HG03565 (cell line): Measurements from ENCODE around the gene CAPG.
"Not testable (repeated sequence)": the region's sequence is repeated elsewhere in the genome, so short reads cannot be mapped to it uniquely, and the experiment has no call there.

Source experiments
- ATAC-seq: cut with Tn5 transposase; IDR thresholded peaks from one replicate; pipeline ENCODE4 v1.9.1; 2021; ENCODE audit warnings: mild to moderate bottlenecking, moderate library complexity; ENCODE audit not compliant: unreplicated experiment

Gene CAPG

GRCh38 chr2:85398426-85399182 is 11.6 kb downstream of the CAPG start:
- no peak for ATAC-seq

DNA sequence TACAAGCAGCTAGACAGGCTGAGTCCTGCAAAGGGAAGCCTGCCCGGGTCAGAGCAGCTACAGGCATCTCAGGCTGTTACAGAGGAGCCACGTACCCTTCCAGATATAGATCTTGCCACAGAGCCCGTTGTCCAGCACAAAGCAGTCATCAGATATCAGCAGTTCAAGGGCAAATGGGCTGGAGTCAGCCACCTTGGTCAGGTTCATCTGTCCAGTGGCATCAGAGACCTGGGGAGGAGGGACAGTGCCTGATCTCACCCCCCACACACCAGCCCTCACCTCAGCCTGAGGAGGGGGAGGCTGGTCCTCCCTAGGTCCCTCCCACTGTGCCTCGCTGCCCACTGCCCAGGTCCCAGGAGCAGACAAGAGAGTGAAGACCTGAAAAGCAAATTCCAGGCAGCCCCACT is 12.2 kb downstream of the CAPG start:
- ATAC-seq = no peak

DNA sequence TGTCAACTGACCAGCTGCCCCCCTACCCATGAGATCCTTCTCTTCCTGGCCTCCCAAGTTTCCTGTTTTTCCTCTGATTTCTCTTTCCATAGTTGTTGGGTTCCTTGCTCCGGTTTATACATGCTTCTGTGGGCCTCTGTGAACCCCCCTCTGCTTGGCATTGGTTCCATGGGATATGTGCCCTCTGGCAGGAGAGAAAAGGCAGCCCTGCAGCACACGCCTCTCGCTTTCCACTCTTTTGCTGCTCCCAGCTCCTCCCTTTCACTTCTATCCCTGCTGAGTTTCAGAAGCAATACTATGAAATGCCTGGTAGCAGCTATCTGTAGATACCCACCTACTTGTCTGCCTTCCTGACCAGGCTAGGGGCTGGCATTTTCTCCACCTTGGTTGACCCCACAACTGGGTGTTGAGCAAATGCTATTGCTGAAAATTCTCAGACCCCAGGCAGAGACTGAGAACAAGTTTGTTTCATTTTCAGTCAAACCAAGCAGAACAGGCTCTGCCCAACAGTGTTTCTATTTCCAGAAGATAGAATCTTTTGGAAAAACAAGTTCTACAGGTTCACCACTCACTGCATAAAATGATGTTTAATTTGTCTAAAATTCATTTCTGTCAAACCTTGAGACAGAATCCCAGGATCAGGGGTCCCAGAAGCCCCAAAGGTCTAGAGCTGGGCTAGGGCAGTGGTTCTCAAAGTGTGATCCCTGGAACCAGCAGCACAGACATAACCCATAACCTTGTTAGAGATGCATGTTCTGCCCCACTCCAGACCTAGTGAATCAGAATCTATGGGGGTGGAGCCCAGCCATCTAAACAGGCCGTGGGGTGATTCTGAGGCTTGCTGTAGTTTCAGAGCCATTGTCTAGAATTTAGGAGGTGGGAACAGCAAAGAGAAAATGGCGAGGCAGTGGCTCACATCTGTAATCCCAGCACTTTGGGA is 13.4 kb downstream of the CAPG start:
- no peak for ATAC-seq

DNA sequence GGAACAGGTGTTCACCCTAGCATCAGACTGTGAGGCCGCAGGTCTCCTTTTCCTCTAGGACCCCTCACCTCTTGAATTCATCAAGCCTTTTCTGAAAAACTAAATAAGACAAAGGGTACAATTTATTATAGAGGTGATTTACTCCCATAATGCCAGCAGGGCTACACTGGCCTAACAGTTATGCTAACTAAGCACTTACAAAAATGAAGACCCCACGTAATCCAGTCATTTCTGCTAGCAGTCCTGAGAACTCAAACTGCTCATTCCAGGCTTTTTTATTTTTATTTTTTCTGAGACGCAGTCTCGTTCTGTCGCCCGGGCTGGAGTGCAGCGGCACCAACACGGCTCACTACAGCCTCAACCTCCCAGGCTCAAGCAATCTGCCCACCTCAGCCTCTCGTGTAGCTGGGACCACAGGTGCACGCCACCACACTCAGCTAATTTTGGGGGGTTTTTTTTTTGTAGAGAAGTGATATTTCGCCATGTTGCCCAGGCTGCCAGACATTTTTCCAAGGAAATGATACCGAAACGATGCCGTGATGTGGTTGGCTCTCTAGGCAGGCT is 14.2 kb downstream of the CAPG start:
- no peak for ATAC-seq

- ATAC-seq = no peak
Measured at GRCh38 chr2:85394976-85395375, 15.2 kb downstream of the CAPG start.

- ATAC-seq = no peak
Measured at GRCh38 chr2:85394261-85394681, 15.9 kb downstream of the CAPG start.

- ATAC-seq = no peak
Measured at GRCh38 chr2:85393836-85394235, 16.3 kb downstream of the CAPG start.

DNA sequence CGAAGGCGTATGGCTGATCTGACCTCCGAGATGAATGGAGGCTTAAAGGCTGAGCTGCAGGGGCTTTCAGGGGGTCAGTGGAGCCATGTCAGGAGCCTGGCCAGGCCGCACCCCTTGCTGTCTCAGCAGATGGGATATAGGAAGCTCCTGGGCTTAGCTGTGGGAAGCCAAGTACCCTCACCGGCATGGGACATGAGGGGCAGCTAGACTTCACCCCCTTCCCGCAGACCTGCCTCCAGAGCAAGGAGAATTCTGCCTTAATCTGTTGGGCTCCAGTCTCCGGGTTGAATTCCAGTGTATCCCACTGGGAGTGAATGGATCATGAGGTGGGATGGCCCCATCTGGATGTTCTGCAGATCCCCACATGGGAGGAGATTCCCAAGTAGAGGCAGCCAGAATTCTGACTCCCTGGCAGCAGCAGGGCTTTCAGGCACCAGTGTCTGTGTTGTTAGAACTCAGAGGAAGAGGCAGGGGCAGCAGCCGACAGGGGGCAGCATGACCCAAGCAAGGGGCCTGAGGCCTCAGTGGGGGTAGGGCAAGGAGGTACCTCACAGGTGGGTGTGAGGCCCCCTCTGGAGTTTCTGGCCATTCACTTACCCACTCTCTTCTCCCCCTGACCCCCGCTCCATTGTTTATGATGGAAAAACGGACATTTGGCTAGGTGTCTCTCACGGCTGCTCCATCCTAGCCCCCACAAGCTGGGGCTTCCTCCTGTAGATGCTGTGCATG is 19.1 kb downstream of the CAPG start:
- no peak for ATAC-seq

DNA sequence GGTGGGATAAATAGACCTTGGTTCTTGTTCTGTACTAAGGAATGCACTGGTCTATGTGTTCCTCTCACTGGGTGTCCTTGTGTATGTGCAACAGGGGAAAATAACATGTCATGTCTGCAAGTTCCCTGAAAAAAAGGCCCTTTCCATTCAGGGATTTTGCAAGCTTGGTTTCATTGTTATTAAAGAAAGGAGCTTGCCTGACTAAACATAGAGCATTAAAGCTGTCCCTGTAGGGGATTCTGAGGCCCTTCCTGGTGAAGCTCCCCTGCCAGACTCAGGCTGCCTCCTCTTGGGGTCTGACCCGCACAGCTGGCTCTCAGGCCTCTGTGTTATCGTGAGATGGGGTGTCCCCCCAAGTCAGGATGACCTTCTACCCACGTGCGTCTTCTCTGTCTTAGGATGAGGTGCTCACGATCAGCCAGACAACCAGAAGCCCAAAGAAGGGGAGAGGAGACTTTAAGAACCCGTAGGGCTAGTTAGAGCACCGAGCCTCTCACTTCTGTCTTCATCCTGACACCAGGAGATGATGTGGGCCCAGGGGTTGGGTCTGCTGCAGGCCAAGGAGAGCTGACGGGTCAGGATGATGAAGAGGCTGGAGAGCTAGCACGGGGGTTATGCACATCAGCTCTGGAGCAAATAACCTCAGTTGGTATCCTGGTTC is 21.2 kb downstream of the CAPG start:
- no peak for ATAC-seq

GRCh38 chr2:85387754-85388153 is 22.4 kb downstream of the CAPG start:
- no peak for ATAC-seq

GRCh38 chr2:85385746-85386145 is 24.4 kb downstream of the CAPG start:
- no peak for ATAC-seq

- ATAC-seq = no peak
Measured at GRCh38 chr2:85383850-85384249, 26.3 kb downstream of the CAPG start.

DNA sequence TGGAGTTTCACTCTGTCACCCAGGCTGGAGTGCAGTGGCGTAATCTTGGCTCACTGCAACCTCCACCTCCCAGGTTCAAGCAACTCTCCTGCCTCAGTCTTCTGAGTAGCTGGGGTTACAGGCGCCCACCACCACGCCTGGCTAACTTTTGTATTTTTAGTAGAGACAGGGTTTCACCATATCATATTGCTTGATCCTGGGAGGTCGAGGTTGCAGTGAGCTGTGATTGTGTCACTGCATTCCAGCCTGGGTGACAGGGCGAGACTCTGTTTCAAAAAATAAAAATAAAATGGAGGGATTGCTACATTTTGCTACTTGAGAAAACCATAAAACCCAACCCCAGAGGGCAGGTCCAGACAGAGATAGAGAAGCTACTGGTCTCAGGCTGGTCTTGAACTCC is 27.0 kb downstream of the CAPG start:
- not testable (repeated sequence) for ATAC-seq

GRCh38 chr2:85380048-85380447 is 30.1 kb downstream of the CAPG start:
- ATAC-seq = no peak

- no peak for ATAC-seq
Measured at GRCh38 chr2:85378257-85378656, 31.9 kb downstream of the CAPG start.

- no peak for ATAC-seq
Measured at GRCh38 chr2:85377083-85377482, 33.1 kb downstream of the CAPG start.

DNA sequence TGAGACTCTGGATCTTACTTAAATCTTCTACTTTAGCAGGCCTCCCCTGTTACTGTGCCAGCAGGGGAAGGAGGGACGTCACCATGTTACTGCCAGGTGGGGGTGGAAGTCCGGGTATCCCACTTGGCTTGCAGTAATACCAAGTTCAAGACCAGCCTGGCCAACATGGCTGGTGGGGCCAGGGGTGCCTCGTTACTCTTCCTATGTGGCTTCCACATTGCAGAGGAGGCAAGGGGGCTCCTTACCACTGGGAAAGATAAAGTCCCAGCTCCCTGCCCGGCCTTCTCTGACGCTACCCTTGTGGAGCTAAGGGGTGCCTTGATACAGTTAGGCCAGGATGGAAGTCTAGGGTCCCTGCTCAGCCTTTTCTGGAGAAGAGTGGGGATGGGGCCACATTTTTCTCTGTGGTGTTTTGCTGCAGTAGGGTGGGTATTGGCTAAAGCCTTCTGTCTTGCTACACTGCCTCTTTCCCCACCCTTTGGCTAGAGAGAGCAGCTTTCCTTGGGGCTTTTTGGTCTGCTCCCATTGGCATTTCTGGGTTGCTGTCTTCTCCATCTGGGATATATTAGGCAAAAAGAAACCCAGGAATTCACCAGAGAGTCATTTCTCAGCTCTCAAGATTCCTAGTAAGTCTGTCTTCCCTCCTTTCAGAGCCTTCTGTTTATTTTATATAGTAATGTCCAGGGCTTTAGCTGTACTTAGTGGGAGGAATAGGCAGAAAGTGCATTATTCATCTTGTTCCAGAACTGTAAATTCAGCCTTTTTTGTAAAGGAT is 33.7 kb downstream of the CAPG start:
- ATAC-seq = no peak

- no peak for ATAC-seq
Measured at GRCh38 chr2:85371045-85371444, 39.1 kb downstream of the CAPG start.

- no peak for ATAC-seq
Measured at GRCh38 chr2:85369500-85369899, 40.7 kb downstream of the CAPG start.

DNA sequence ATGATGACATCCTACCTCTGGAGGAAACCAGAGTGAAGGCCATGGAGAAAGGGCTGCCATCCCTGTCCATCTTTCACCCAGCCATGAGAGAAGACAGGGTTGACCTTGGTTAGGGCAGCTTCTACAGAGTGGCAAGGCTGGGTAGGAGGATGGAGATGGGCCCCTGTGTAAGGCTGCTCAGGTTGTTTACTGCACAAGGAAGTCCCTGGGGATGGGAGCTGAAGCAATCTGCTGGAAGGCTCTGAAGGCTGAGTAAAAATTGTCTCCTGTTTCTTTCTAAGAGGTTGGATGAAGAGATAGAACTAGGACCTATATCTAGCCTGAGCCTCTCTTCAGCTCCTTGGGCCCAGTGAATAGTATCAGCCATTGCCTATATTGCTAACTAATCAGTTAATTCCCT is 41.2 kb downstream of the CAPG start:
- no peak for ATAC-seq
